NCI-H2029 (cell line): ENCODE results near the gene SMAD1.

Experiments used
- DNase-seq: peaks from one replicate; lab custom pipeline; 2025; lab: John Stamatoyannopoulos, UW

SMAD1 gene

GRCh38 chr4:145481164-145481941 lies at the start of gene SMAD1:
TSS of gene SMAD1 (plus strand) at chr4:145481853. CDS start at chr4:145514614, 32,761 bp downstream.
- DNase-seq, result peak; percentile 58

GRCh38 chr4:145433684-145434083 lies 48.0 kb upstream of the SMAD1 start:
- no peak for DNase-seq

DNA sequence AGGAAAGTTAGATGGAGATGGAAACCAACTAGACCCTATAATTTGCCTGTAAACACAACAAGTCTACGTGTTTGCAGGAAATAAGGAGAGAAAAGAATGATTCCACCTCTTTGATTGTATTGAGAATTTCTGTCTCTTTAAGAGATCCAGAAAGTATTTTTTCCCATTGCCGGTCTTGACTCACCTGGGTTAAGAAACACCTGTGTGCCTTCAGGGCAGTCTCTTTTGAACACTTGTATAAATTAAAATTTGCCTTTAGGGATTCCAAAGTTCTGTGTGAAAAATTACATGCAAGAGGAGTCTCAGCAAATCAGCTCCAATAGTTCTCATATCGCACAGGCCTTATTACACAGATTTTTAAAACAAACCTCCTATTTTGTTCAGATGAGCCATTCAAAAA lies 46.0 kb upstream of the SMAD1 start:
- no peak for DNase-seq

- no peak for DNase-seq
These were observed 45.5 kb upstream of the SMAD1 start for GRCh38 chr4:145436114-145436513.

DNA sequence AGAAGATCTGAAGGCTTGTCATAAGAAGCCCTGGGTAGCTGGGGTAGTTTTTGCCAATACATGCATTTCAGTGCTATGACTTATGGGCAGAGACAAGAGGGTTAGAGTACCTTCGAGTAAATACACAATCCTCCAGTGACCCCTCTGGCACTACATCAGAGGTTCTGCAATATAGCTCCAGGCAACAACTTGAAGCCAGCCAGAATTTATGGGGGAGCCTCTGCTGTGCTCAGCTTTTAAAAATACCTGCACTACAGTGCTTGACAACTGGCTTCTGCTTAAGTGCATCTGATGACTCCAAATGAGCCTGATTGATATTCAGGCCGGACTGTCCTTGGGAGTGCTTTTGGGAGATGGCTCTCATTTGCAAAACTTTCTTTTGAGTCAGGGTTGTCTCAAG lies 44.9 kb upstream of the SMAD1 start:
- DNase-seq, result no peak

- DNase-seq, result no peak
These were observed 44.2 kb upstream of the SMAD1 start for GRCh38 chr4:145437466-145437865.

DNA sequence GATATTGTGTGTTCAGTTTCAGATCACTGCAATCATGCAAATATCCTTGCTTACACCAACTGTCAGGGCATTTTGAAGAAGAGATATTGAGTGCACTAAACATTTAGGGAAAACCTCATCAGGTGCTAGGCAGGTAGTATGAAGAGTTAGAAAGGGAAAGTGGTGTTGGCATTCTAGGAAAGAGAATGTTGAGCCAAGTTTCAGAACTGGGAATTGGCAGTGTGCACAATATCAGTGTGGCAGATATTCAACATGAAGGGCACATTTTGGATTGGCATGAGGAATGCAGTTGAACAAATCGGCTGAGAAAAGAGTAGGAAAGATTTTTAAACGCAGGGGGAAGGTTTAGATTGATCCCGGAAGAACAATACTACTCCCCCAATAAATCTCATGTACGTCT lies 43.4 kb upstream of the SMAD1 start:
- DNase-seq, result no peak

DNA sequence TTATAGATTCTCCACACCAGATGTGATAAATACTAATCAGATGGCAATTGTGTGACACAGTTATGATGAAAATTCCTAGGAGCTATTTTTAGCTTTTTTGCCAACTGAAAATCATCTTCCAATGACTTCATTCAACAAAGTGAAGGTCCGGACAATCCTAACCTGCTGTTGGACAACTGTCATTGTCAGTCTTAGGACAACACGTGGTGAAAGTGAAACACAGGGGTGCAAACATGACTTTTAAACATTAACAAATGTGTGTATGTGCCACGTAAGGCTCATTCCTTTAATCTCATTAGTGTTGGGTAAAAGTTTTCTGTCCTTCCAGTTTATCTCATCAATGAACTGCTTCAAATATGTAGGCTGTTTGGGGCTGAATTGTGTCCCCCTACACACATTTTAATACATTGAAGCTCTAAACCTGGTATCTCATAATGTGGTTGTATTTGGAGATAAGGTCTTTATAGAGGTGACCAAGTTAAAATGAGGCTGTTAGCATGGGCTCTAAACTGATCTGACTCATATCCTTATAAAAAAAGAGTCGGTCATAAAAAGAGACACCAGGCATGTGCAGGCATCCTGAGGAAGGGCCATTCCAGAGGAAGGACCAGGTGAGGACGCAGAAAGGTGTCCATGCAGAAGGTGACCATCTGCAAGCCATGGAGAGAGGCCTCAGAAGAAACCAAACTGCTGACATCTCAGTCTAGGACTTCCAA lies 41.2 kb upstream of the SMAD1 start:
- no peak for DNase-seq

DNA sequence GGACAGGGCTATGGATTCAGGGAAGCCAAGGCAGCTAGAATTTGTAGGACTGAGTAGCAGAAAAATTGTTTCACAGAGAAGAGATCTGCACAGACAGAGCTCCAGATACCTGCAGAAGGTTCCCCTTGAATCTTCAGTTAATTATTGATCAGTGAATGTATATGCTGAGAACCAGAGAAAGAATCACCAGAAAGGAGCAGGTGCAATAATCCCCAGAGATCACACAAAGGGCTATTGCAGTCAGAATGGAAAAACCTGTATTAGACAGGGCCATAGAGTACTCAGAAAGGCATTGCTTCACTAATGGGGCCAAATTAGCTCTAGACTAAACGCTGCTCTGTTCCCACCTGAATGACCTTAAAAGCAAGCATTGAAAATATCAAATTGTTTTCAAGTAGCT lies 35.5 kb upstream of the SMAD1 start:
- no peak for DNase-seq

DNA sequence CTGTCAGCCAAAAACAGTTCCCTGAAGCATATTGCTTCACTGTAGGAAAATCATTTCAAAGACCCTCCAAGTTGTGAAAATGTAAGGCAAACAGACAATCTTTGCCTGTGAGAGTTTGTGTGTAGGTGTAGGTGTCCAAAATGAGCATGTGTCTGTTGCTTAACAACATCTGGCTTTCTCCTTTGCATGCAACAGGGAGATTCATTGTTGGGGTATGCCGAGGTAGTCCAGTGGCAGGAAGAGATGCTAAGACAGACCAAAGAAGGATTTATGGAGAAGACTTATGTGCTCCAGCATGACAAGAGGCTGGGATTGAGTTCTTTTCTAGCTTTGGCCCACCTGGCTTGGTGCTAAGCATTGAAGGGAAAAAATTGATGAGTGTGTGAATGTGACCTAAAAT lies 29.8 kb upstream of the SMAD1 start:
- no peak for DNase-seq

DNA sequence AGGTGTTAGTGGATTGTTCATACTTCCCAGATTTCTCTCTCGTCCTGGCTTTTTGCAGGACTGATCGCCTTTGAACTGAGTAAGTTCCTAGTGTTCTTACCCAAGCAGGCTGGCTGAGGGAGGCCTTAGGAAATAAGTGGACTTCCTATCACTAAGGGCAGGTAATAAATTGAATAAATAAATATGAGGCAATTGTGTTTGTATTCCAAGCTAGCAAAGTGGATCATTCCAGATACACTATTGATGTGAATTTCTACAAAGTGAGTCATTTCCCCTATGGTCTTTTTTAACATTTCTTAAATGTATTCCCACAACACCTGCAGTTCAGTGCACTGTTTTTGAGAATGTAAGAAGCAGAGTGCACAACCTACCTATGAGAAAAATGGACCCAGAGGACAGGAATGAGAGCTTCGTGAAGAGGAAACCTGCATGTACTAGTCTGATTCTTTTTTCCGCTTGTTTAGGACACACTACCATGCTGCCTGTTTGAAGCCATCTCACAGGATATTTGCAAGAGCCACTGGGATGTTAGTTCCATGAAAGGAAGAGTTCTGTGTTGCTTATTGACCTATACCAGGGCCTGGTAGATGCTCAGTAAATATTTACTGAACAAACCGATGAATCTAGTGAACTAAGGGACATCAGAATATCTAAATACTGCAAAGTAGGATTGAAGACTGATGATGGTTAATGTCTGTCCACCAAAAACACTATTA lies 29.0 kb upstream of the SMAD1 start:
- DNase-seq, result no peak

DNA sequence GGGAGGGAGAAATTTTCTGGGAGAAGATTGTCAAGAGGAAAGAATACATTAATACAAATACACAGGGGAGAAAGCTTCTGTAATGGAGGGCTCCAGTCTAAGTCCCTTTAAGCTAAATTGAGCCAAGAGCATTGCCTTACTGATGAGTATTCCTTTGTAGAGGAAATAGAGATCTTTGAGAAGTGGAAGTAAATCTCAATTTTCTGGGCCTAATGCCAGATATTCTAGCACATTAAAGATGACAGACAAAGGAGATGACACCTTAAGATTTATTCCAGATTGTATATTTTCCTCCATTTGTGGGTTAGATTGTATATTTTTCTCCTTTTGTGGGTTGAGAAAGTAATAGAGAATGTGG lies 28.5 kb upstream of the SMAD1 start:
- no peak for DNase-seq

GRCh38 chr4:145473203-145473602 lies 8.4 kb upstream of the SMAD1 start:
- DNase-seq, result no peak

DNA sequence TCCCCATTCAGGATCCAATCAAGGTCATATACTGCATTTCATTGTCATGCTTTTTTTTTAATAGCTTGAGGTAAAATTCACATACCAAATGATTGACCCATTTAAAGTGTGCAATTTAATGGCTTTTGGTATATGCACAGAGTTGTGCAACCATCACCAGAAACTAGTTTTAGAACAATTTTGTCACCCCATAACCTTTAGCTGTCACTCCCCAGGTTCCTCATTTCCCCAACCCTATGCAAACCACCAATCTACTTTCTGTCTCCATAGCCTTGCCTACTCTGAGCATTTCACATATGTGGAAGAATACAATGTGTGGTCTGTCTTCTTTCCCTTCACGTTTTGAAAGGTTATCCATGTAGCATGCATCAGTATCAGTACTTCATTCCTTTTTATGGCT lies 1.4 kb upstream of the SMAD1 start:
- DNase-seq, result no peak

- no peak for DNase-seq
These were observed 222 bp downstream of the SMAD1 start for GRCh38 chr4:145481942-145482208.

GRCh38 chr4:145482209-145483037 lies 770 bp downstream of the SMAD1 start:
- DNase-seq, result peak; percentile 52

GRCh38 chr4:145483514-145483913 lies 1.9 kb downstream of the SMAD1 start:
- DNase-seq, result no peak

DNA sequence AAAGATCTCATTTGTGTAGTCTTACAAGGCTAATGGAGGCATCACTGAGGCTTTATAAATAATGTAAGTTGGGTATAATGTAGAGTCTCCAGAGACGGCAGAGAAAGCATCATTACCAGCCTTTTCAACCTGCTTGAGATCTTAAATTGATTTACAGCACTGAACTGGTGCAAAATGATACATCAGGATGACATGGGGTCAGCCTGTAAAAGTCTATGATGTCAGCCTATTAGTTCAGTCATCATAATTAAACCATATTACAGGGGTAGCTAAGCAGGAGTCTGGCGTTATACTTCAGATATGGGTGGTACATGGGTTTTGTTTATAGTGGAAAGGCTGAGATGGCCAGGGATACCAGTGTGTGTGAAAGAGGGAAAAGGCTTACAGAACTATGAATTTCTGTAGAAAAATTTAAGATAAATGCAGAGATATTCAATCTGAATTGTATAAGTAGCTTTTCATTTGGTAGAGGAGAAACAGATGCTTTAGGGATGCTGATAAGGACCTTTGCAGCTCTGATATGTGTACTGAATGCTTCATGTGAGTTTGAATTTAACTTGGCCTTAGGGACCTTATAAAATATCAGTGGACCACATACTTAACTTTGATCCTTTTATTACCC lies 2.7 kb downstream of the SMAD1 start:
- DNase-seq, result no peak

GRCh38 chr4:145485120-145485519 lies 3.5 kb downstream of the SMAD1 start:
- DNase-seq, result no peak

DNA sequence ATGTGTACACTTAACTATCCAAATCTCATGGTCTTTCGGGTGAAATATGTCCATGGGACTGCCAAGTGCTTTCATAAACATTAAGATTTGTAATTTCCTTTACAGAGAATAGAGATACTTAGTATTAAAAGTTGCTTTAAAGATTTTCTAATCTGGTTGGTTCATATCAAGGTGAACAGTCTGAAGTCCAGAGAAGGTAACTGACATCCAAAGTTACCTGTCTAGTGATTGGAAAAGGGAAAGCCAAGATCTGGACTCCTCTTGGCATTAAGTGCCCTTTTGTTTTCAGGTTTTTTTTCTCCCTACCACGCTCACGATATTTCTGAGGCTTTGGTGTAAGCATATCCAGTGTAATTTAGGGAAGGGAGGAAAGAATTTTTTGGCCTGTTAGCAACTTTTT lies 5.0 kb downstream of the SMAD1 start:
- DNase-seq, result no peak

GRCh38 chr4:145487631-145488030 lies 6.0 kb downstream of the SMAD1 start:
- DNase-seq, result no peak

GRCh38 chr4:145488310-145488709 lies 6.7 kb downstream of the SMAD1 start:
- no peak for DNase-seq
